GM12892 (cell line): ENCODE results near the gene DIABLO.

Experiments used
- POLR2A ChIP-seq: IDR thresholded peaks from 2 replicates; pipeline ENCODE4 v1.6.1; 2011; ENCODE audit warnings: low read depth, low read length, control low read depth
- POLR2AphosphoS5 ChIP-seq: IDR thresholded peaks from 2 replicates; pipeline ENCODE4 v1.6.1; 2011; ENCODE audit warnings: low read depth, low read length, control low read depth

GRCh38 chr12:122226366-122227125 is 694 bp upstream of the DIABLO start:
- TF ChIP-seq POLR2AphosphoS5 (no peak), POLR2A (no peak)
